ENCODE results near the gene F12. TPM values are rescaled to one million over a fixed set of nuclear protein-coding genes. Genes with fewer than 3 reads are reported as not detected.
A peak's percentile ranks its signal among the peaks of the same experiment; 100 is the strongest.

Gene F12
- total and polyA plus RNA-seq, 2 experiments from 2014 or later = 0.43 to 1.8 TPM

DNA sequence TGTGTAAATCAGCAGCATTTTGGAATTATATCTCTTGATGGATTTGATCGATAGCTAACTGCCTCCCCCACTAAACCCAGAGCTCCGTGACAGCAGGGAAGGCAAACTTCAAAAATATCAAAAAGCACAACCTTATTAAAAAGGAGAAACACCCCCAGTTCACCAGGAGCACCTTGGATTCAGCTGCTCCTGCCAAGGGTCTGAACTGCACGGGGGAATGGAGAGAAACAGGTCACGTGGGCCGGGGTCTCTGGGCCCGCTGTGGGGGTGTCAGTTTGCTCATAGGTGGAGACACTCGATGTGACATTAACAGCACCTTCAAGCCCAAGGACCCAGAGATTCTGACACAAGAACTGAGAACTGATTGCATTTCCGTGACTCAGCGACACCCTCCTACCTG lies 26.2 kb downstream of the F12 start:
- TF ChIP-seq EZH2 (IDR thresholded peaks at IDR 0.05; ENCODE audit: insufficient read depth, poor library complexity, severe bottlenecking) (no peak), EZH2phosphoT487 (IDR thresholded peaks at IDR 0.05; ENCODE audit: insufficient read depth, low read depth) (no peak)
- Histone ChIP-seq H3K9me3 (ENCODE audit: low read depth) (no peaks in the 10 kb centered on the region), H3K79me2 (ENCODE audit: insufficient read depth) (no peaks in the 10 kb centered on the region), H3K4me2 (ENCODE audit: unreplicated experiment) (no peak overlapping the region), H3K9me2 (ENCODE audit: insufficient read depth) (no peaks in the 10 kb centered on the region), H3K9ac (no peak overlapping the region), H2AFZ (no peak overlapping the region), H3K27ac (no peak overlapping the region), H4K20me1 (ENCODE audit: insufficient read depth) (no peaks in the 10 kb centered on the region), H3K27me3 (replicated peaks; ENCODE audit: insufficient read depth) (peaks cover 30% of the 10 kb centered on the region), H3K36me3 (ENCODE audit: low read depth) (no peaks in the 10 kb centered on the region), H3K4me3 (no peak overlapping the region), H3K4me1 (ENCODE audit: insufficient read depth) (no peaks in the 10 kb centered on the region), H3F3A (ENCODE audit: insufficient read depth) (peaks cover 7% of the 10 kb centered on the region)
- in situ Hi-C loops (cut with MboI) = no loop called here
- 72 to 75% methylated on average over 9 of the region's 9 CpGs for WGBS, 2 experiments (ENCODE audit: low coverage in 1 of 2, low lambda C conversion rate in 2 of 2, missing lambda C conversion rate in 2 of 2)
- no peak for DNase-seq

DNA sequence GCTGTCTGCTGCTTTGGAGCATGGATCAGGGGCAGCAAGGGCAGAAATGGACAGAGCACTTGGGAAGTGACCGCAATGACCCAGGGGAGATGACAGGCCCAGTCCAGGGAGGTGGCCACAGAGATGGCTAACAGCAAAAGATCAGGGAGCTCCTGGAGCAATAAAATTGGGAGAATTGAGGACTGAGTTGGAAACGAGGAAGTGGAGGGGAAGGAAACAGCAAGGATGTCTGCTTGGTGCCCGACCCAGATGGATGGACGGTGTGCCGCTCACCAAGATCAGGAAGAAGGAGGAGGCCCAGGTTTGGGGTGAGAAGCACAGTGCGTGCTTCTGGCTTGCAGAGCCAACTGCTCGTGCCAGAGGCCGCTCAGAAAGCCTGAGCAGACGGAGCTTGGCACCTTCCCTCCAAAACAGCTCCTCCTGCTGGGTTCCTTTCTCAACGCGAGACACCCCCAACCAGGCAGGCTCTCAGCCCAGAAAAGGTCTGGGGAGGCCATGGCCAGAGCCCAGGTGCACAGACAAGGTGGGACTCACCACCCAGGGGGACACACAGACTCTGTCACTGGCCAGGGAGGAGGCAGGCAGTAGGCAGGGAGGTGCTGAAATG lies 26.8 kb downstream of the F12 start:
- DNase-seq = peak; percentile 42
- WGBS, 2 experiments (ENCODE audit: low coverage in 1 of 2, low lambda C conversion rate in 2 of 2, missing lambda C conversion rate in 2 of 2) = 40 to 46% methylated on average over 9 to 11 of the region's 11 CpGs
- in situ Hi-C loops (cut with MboI) = no loop called here

DNA sequence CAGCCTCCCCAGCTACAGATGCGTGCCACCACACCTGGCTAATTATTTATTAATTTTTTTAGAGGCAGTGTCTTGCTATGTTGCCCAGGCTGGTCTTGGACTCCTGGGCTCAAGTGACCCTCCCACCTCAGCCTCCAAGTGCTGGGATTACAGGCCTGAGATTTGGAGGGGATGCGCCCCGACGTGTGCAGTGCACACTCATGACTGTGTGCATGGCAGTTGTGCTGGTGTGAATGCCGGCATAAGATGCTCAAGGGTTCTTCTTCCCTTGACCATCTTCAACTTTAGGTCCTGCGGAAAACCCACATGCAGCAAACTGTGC lies 28.6 kb downstream of the F12 start:
- no peak overlapping the region for H3K27ac ChIP-seq
- TF ChIP-seq EZH2phosphoT487 (IDR thresholded peaks at IDR 0.05; ENCODE audit: insufficient read depth, low read depth) (no peak), EZH2 (IDR thresholded peaks at IDR 0.05; ENCODE audit: insufficient read depth, poor library complexity, severe bottlenecking) (no peak)
- H3K4me1 ChIP-seq (ENCODE audit: insufficient read depth) = no peaks in the 10 kb centered on the region
- H2AFZ ChIP-seq = no peak overlapping the region
- WGBS, 2 experiments (ENCODE audit: low coverage in 1 of 2, low lambda C conversion rate in 2 of 2, missing lambda C conversion rate in 2 of 2) = 59 to 65% methylated on average over 6 of the region's 6 CpGs
- in situ Hi-C loops (cut with MboI) = no loop called here
- no peaks in the 10 kb centered on the region for H3K36me3 ChIP-seq (ENCODE audit: low read depth)
- no peaks in the 10 kb centered on the region for H3K9me2 ChIP-seq (ENCODE audit: insufficient read depth)
- no peaks in the 10 kb centered on the region for H3K9me3 ChIP-seq (ENCODE audit: low read depth)
- H4K20me1 ChIP-seq (ENCODE audit: insufficient read depth) = no peaks in the 10 kb centered on the region
- no peak overlapping the region for H3K4me3 ChIP-seq
- H3F3A ChIP-seq (ENCODE audit: insufficient read depth) = peaks cover 4% of the 10 kb centered on the region; the same call in 1 of the 2 replicates
- no peaks in the 10 kb centered on the region for H3K79me2 ChIP-seq (ENCODE audit: insufficient read depth)
- peaks cover 30% of the 10 kb centered on the region for H3K27me3 ChIP-seq (replicated peaks; ENCODE audit: insufficient read depth)
- no peak overlapping the region for H3K9ac ChIP-seq
- no peak overlapping the region for H3K4me2 ChIP-seq (ENCODE audit: unreplicated experiment)
- no peak for DNase-seq

More for the DNA sequence above, 26.8 kb downstream of the F12 start:
- no peaks in the 10 kb centered on the region for H3K9me3 ChIP-seq (ENCODE audit: low read depth)
- no peaks in the 10 kb centered on the region for H4K20me1 ChIP-seq (ENCODE audit: insufficient read depth)
- H3F3A ChIP-seq (ENCODE audit: insufficient read depth) = peaks cover 4% of the 10 kb centered on the region; the same call in 1 of the 2 replicates
- no peaks in the 10 kb centered on the region for H3K4me1 ChIP-seq (ENCODE audit: insufficient read depth)
- H3K9ac ChIP-seq = no peak overlapping the region
- no peak overlapping the region for H3K27ac ChIP-seq
- H3K9me2 ChIP-seq (ENCODE audit: insufficient read depth) = no peaks in the 10 kb centered on the region
- no peak overlapping the region for H3K4me3 ChIP-seq
- peaks cover 30% of the 10 kb centered on the region for H3K27me3 ChIP-seq (replicated peaks; ENCODE audit: insufficient read depth)
- no peak overlapping the region for H3K4me2 ChIP-seq (ENCODE audit: unreplicated experiment)
- TF ChIP-seq EZH2phosphoT487 (IDR thresholded peaks at IDR 0.05; ENCODE audit: insufficient read depth, low read depth) (no peak), EZH2 (IDR thresholded peaks at IDR 0.05; ENCODE audit: insufficient read depth, poor library complexity, severe bottlenecking) (no peak)
- no peaks in the 10 kb centered on the region for H3K36me3 ChIP-seq (ENCODE audit: low read depth)
- H2AFZ ChIP-seq = no peak overlapping the region
- H3K79me2 ChIP-seq (ENCODE audit: insufficient read depth) = no peaks in the 10 kb centered on the region

DNA sequence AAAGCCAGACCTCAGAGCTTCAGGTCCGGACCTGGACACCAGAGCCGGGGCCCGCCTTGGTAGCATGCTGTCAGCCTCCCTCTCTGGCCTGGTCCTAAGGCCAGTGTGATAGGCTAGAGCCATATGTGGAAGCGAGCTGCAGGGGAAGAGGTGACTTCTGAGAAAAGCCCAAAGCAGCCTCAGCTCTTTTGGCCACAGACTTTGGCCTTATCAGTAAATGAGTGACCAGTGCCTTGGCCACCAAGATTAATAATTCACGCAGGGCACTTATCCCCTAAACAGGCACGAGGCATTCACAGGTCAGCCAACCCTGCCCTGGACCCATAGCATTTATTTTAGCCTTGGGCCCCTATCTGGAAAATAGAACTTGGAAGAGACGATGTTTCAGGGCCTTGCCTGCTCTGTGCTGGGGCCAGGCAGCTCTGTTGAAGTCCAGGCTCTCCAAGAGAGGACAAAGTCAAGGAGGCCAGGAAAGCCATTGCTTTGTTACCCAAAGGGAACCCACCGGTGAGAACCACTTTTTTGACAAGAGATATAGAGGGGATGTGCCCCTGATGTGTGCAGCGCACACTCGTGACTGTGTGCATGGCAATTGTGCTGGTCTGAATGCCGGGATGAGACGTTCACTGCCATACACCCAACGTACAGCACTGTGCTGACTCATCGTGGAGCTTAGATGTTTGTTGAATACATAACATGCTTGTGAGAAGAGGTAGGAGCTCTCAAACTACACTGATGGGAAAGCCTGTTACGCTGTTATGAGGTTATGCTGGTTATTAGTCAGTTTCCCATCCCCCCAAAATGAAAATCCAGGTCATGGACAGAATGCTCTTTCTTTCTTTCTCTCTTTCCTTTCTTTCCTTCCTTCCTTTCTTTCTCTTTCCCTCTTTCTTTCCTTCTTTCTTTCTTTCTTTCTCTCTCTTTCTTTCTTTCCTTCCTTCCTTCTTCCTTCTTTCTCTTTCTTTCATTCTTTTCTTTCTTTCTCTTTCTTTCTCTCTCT lies 30.2 kb downstream of the F12 start:
- WGBS, 2 experiments (ENCODE audit: low coverage in 1 of 2, low lambda C conversion rate in 2 of 2, missing lambda C conversion rate in 2 of 2) = 62 to 69% methylated on average over 15 of the region's 15 CpGs
- no peaks in the 10 kb centered on the region for H3K9me2 ChIP-seq (ENCODE audit: insufficient read depth)
- in situ Hi-C loops (cut with MboI) = no loop called here
- H3K27ac ChIP-seq = no peak overlapping the region
- DNase-seq = peak; percentile 90
- no peaks in the 10 kb centered on the region for H3K9me3 ChIP-seq (ENCODE audit: low read depth)
- no peak overlapping the region for H3K4me2 ChIP-seq (ENCODE audit: unreplicated experiment)
- no peaks in the 10 kb centered on the region for H4K20me1 ChIP-seq (ENCODE audit: insufficient read depth)
- TF ChIP-seq EZH2phosphoT487 (IDR thresholded peaks at IDR 0.05; ENCODE audit: insufficient read depth, low read depth) = no peak
- no peak for TF ChIP-seq EZH2 (IDR thresholded peaks at IDR 0.05; ENCODE audit: insufficient read depth, poor library complexity, severe bottlenecking)
- H3F3A ChIP-seq (ENCODE audit: insufficient read depth) = peaks cover 4% of the 10 kb centered on the region; the same call in 1 of the 2 replicates
- peaks cover 19% of the 10 kb centered on the region for H3K27me3 ChIP-seq (replicated peaks; ENCODE audit: insufficient read depth)
- H2AFZ ChIP-seq = no peak overlapping the region
- no peak overlapping the region for H3K4me3 ChIP-seq
- no peaks in the 10 kb centered on the region for H3K79me2 ChIP-seq (ENCODE audit: insufficient read depth)
- H3K36me3 ChIP-seq (ENCODE audit: low read depth) = no peaks in the 10 kb centered on the region
- no peak overlapping the region for H3K9ac ChIP-seq
- no peaks in the 10 kb centered on the region for H3K4me1 ChIP-seq (ENCODE audit: insufficient read depth)

All from GM23248 (cell line).